GM12878 (cell line): ENCODE measurements around the gene SDCCAG8. TPM values are rescaled to one million over a fixed set of nuclear protein-coding genes. Genes with fewer than 3 reads are reported as not detected.

Experiments
- ATAC-seq: fragments of 200-7000 bp; cut with Tn5 transposase; 3 replicates; pipeline ENCODE4 v1.9.1; 2020; ENCODE audit warnings: mild to moderate bottlenecking, moderate library complexity
- BruUV-seq: library from RNA; stranded (reverse); fragments of 400-500 nt; replicated peaks from 2 replicates; lab custom pipeline; 2021; lab: Mats Ljungman, UMichigan
- CTCF ChIA-PET: fragments of 300-600 bp; sonication (Branson Sonifier 250); formaldehyde crosslinking; extraction: SDS; loops from one replicate; lab custom pipeline; 2021; ENCODE audit warnings: inconsistent platforms; lab: Yijun Ruan, JAX
- POLR2A ChIA-PET: fragments of 350-600 bp; formaldehyde crosslinking; extraction: SDS; loops from one replicate; lab custom pipeline; 2021; ENCODE audit warnings: inconsistent platforms; lab: Charles Lee
- RAD21 ChIA-PET: fragments of 300-600 bp; sonication (Branson Sonifier 250); formaldehyde crosslinking; loops from one replicate; lab custom pipeline; 2023; ENCODE audit warnings: antibody characterized with exemption; ENCODE audit not compliant: unreplicated experiment; lab: Charles Lee
- SMC1A ChIA-PET: fragments of 300-600 bp; sonication (Branson Sonifier 250); formaldehyde crosslinking; loops from one replicate; lab custom pipeline; 2023; ENCODE audit not compliant: unreplicated experiment, uncharacterized antibody; lab: Charles Lee
- DNase-seq: peaks from one replicate; pipeline ENCODE4 v3.0.0-alpha.2; 2011; ENCODE audit warnings: low read depth, low spot score
- FAIRE-seq: peaks from 3 replicates; lab custom pipeline; 2011; peaks lifted over from hg19 to GRCh38; lab: Jason Lieb, UNC
- H2AFZ ChIP-seq: 2 replicates; pipeline ENCODE4 v1.6.0; 2011; ENCODE audit warnings: low read depth, low read length, control low read depth; ENCODE audit not compliant: control insufficient read depth
- H3K27ac ChIP-seq: 2 replicates; pipeline ENCODE4 v1.5.1; 2011; ENCODE audit warnings: control low read depth; ENCODE audit not compliant: control insufficient read depth, insufficient read depth
- H3K27me3 ChIP-seq, 2 experiments: replicated peaks in 1 of 2; 2 replicates each; pipeline versions ENCODE4 v1.6.0 to v1.6.1; 2011; ENCODE audit warnings: low read length in 1 of 2; ENCODE audit not compliant: control insufficient read depth in 2 of 2, insufficient read depth in 2 of 2
- H3K36me3 ChIP-seq, 2 experiments: 2 replicates each; pipeline ENCODE4 v1.5.1; 2011; ENCODE audit warnings: low read length in 1 of 2; ENCODE audit not compliant: control insufficient read depth in 2 of 2, insufficient read depth in 2 of 2
- H3K4me1 ChIP-seq: 2 replicates; pipeline ENCODE4 v1.6.1; 2011; ENCODE audit warnings: mild to moderate bottlenecking, low read length, moderate library complexity, mixed read lengths; ENCODE audit not compliant: control insufficient read depth, insufficient read depth
- H3K4me2 ChIP-seq: 2 replicates; pipeline ENCODE4 v1.6.0; 2011; ENCODE audit warnings: control low read depth; ENCODE audit not compliant: control insufficient read depth, insufficient read depth
- H3K4me3 ChIP-seq: fragments of 200-600 bp; sonication (generic); 2 replicates; pipeline ENCODE4 v1.5.1; 2016
- H3K79me2 ChIP-seq: 2 replicates; pipeline ENCODE4 v1.6.0; 2011; ENCODE audit warnings: low read length; ENCODE audit not compliant: control insufficient read depth, insufficient read depth
- H3K9ac ChIP-seq: 2 replicates; pipeline ENCODE4 v1.8.0; 2011; ENCODE audit warnings: low read length, control low read depth, mixed read lengths; ENCODE audit not compliant: control insufficient read depth, insufficient read depth
- H3K9me3 ChIP-seq: replicated peaks from 3 replicates; pipeline ENCODE4 v1.5.1; 2011; ENCODE audit warnings: mild to moderate bottlenecking, low read length; ENCODE audit not compliant: control insufficient read depth, insufficient read depth
- H4K20me1 ChIP-seq: 2 replicates; pipeline ENCODE4 v1.6.0; 2011; ENCODE audit not compliant: control insufficient read depth, insufficient read depth
- E2F4 ChIP-seq: IDR thresholded peaks from 2 replicates; pipeline ENCODE4 v1.6.1; 2012; ENCODE audit warnings: low read depth, low read length, improper control_type of control experiment
- HSF1 ChIP-seq: fragments of 150-350 bp; IDR thresholded peaks from 2 replicates; pipeline ENCODE4 v1.6.1; 2014; ENCODE audit warnings: mild to moderate bottlenecking, low read depth, low read length
- MAX ChIP-seq: IDR thresholded peaks from 2 replicates; pipeline ENCODE4 v1.6.1; 2012; ENCODE audit warnings: low read depth, low read length, improper control_type of control experiment
- PAX8 ChIP-seq: fragments of 450-650 bp; IDR thresholded peaks from 2 replicates; pipeline ENCODE4 v1.6.1; 2017; ENCODE audit warnings: mild to moderate bottlenecking, moderate library complexity
- RB1 ChIP-seq: fragments of 450-650 bp; formaldehyde crosslinking; IDR thresholded peaks from 2 replicates; pipeline ENCODE4 v1.6.1; 2017; ENCODE audit warnings: mild to moderate bottlenecking, borderline replicate concordance
- SREBF1 ChIP-seq: IDR thresholded peaks from 2 replicates; pipeline ENCODE4 v1.6.1; 2012; ENCODE audit warnings: mild to moderate bottlenecking, low read length
- TCF7 ChIP-seq: IDR thresholded peaks from 2 replicates; pipeline ENCODE4 v1.6.1; 2014; ENCODE audit warnings: antibody characterized with exemption, borderline replicate concordance
- WRNIP1 ChIP-seq: IDR thresholded peaks from 2 replicates; pipeline ENCODE4 v1.6.1; 2011; ENCODE audit warnings: low read depth, low read length, improper control_type of control experiment, borderline replicate concordance
- ZBTB11 ChIP-seq: fragments of 450-650 bp; formaldehyde crosslinking; IDR thresholded peaks from 2 replicates; pipeline ENCODE4 v1.5.0; 2022; ENCODE audit warnings: mild to moderate bottlenecking, missing genetic modification characterization
- ZNF207 ChIP-seq: fragments of 450-650 bp; IDR thresholded peaks from 2 replicates; pipeline ENCODE4 v1.6.1; 2014; ENCODE audit warnings: antibody characterized with exemption, mild to moderate bottlenecking, borderline replicate concordance
- ZNF592 ChIP-seq: fragments of 450-650 bp; IDR thresholded peaks from 2 replicates; pipeline ENCODE4 v1.6.1; 2017; ENCODE audit warnings: mild to moderate bottlenecking, moderate library complexity
- WGBS: methylation state at CpG from one replicate; pipeline ENCODE4 v1.1.6; 2016; ENCODE audit warnings: low lambda C conversion rate; ENCODE audit not compliant: insufficient replicate concordance, insufficient coverage; ENCODE audit errors: missing lambda C conversion rate; 5-methylcytosine and 5-hydroxymethylcytosine counted together
- in situ Hi-C: fragments of 300-500 bp; cut with MboI; formaldehyde crosslinking; loops from 9 replicates; pipeline ENCODE4 v1.14.3; 2018; ENCODE audit warnings: mixed read lengths
- intact Hi-C: fragments of 100-400 bp; cut with micrococcal nuclease; formaldehyde crosslinking; loops from one replicate; pipeline ENCODE4 v1.14.2; 2022; ENCODE audit not compliant: unreplicated experiment
- polyA plus RNA-seq, 11 experiments: library from polyadenylated mRNA; depleted of rRNA in 4 of 11; unstranded in 6 of 11; stranded (reverse) in 5 of 11; fragments of >200 nt; fragmentation: Nextera tagmentation in 4 of 11; fragmentation: Illumina TruSeq in 1 of 11; extraction: Ambion mirVana in 4 of 11; extraction: Trizol in 1 of 11; gene quantifications; 1 replicate in 1 of 11; 2 replicates in 10 of 11; pipeline versions ENCODE4 v1.2.1 to v1.2.3, GENCODE V29; 2011 to 2016; ENCODE audit warnings: inconsistent platforms in 2 of 11, missing spikeins in 2 of 11, low read depth in 1 of 11
- total RNA-seq, 4 experiments: library from RNA; depleted of rRNA in 3 of 4; stranded (reverse); fragments of >200 nt in 3 of 4; fragmentation: Illumina TruSeq in 1 of 4; extraction: Trizol in 1 of 4; gene quantifications; 2 replicates each; pipeline versions ENCODE4 v1.2.1 to v1.2.3, GENCODE V29; 2013 to 2021

SDCCAG8 gene
- total and polyA plus RNA-seq, 10 of the 15 experiments (the other 5 are each of a cell fraction or from before 2014, with no cell fraction given) = 15.0 to 25.6 (median 20.6) TPM

GRCh38 chr1:243280571-243281129 lies 24.8 kb downstream of the SDCCAG8 start (continued):
- no peak for TF ChIP-seq ZBTB11
- no peak for TF ChIP-seq PAX8

GRCh38 chr1:243281672-243282071 lies 25.8 kb downstream of the SDCCAG8 start:
- H3K4me2 ChIP-seq = no peak overlapping the region
- TF ChIP-seq ZNF592 (no peak), TCF7 (no peak), MAX (no peak), ZNF207 (no peak), RB1 (no peak), E2F4 (no peak), HSF1 (no peak), SREBF1 (no peak), WRNIP1 (no peak)
- BruUV-seq = no TSS peak
- H3K9me3 ChIP-seq = peaks cover 2% of the 10 kb centered on the region; the same call in 1 of the 3 replicates
- in situ Hi-C loops = no loop called here
- intact Hi-C loops = no loop called here
- no peak for ATAC-seq
- H3K36me3 ChIP-seq = peaks cover 0 to 5% of the 10 kb centered on the region in 2 experiments; a peak in 2 of 4 replicates
- RAD21 ChIA-PET = no interaction called here
- H3K9ac ChIP-seq = no peak overlapping the region
- CTCF ChIA-PET = interaction anchor here (0.6 kb wide), 1 partner anchor 9 kb away, joined by 3 read pairs; no protein-coding TSS in a partner anchor
- FAIRE-seq = no peak
- SMC1A ChIA-PET = interaction anchor here (0.6 kb wide), 1 partner anchor 954 kb away, joined by 4 read pairs; no protein-coding TSS in a partner anchor
- POLR2A ChIA-PET = no interaction called here
- H3K79me2 ChIP-seq = no peaks in the 10 kb centered on the region
- H3K4me3 ChIP-seq = no peak overlapping the region
- no peaks in the 10 kb centered on the region for H3K27me3 ChIP-seq
- H2AFZ ChIP-seq = no peak overlapping the region
- 0 out of 2 replicates have a peak, but pooled peaks cover 5% of the 10 kb centered on the region for H3K4me1 ChIP-seq
- WGBS = 97% methylated on average over 5 of the region's 5 CpGs
- H3K27ac ChIP-seq = no peak overlapping the region
- H4K20me1 ChIP-seq = no peaks in the 10 kb centered on the region
- DNase-seq = no peak
